GM21515 (cell line): Measurements from ENCODE around the gene CBLB.

Source experiments
- ATAC-seq: cut with Tn5 transposase; IDR thresholded peaks from one replicate; pipeline ENCODE4 v1.9.1; 2021; ENCODE audit not compliant: unreplicated experiment

The CBLB gene

DNA sequence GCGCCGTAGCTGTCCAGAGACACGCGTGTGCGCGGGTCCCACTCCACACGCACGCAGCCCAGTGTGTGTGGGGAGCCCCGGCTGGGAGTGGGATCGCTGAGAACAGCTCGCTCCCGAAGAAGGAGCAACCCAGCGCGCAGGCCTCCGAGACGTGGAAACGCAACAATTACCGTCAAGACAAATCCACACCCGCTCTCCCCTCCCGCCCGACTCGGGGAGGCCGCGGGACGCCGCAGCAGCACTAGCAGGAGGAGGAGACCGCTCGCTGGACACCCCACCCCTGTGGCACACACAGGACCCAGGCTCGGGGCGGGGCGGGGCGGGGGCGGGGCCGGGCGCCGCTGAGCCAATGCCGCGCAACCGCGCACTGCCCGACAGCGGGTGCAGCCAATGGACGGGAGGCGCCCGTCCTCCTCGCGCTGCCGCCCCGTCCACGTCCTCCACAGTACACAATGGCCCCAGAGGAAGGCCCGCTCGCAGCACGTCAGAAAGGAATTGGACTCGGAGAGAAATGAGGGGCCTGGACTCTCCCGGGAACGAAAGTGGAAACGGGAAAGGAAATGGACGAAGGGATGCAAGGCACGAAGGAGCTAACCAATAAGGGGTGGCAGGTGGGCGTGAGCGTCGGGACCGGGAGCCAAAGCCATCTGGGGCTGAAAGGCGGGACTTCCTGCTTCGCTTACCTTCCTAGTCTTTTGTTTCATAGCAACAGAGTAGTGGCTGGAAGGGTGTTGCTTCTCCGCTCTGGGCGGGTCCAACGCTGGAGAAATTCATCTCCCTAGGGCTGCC, at the start of gene CBLB:
CBLB (minus strand) TSS at position 271 of the 789 bp plus-strand sequence. CDS start 1,435 bp downstream, outside the sequence.
- peak; percentile 87 for ATAC-seq

DNA sequence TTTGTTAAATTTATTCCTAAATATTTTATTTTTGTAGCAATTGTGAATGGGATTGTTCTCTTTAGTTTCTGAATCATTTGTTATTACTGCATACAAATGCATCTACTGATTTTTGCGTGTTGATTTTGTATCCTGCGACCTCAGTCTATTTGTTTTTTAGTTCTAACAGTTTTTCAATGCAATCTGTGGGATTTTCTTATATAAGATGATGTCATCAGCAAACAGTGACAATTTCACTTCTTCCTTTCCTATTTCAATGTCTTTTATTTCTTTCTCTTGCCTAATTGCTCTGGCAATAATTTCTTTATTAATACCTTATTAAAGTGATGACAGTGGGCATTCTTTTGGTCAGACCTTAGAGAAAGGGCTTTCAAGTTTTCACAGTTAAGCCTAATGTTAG, 48.0 kb upstream of the CBLB start:
- ATAC-seq = no peak

DNA sequence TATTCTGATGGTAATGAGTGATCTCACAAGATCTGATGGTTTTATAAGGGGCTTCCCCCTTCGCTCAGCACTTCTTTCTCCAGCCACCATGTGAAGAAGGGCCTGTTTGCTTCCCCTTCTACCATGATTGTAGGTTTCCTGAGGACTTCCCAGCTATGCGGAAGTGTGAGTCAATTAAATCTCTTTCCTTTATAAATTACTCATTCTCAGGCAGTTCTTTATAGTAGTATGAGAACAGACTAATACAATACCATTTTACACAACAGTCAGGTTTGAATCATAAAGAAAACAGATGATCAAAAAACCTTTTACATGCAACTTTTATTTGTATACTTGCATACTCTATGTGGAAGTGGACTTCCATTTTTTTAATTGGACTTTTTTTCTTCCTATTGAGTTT, 46.7 kb upstream of the CBLB start:
- ATAC-seq = no peak

DNA sequence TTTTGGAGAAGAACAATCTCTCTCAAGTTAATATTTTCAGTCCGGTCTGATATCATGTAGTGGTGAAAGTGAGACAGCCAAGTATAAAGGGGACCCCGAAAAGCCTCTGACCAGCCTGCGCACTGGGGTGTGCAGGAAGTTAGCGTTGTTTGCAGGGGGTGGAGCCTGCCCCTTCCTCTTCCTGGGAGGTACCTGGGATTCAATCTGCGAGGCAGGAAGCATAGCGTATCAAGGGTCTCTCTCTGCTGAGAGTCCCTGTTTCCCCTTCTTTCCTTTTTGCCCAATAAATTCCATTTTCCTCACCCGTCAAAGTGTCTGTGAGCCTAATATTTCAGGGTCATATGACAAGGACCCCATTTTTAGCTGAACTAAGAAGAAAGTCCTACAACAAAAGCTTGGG, 44.8 kb upstream of the CBLB start:
- ATAC-seq = no peak

DNA sequence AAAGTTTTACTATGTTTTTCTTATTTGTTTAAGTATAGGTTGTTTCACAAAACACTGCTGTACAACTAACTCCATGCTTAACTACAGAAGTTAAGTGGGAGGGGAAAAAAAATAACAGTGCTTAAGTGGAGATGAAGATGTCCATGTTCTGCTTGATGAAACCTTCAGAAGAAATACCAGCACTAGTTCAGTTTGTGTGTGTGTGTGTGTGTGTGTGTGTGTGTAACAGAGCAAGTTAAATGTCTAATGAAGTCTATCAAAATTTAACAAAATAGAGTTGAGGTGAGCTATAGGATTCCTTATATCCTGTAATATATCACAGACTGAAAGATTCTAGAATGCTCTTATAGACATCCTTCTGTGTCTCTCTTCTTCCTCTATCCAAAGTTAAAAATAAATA, 44.1 kb upstream of the CBLB start:
- ATAC-seq = no peak

DNA sequence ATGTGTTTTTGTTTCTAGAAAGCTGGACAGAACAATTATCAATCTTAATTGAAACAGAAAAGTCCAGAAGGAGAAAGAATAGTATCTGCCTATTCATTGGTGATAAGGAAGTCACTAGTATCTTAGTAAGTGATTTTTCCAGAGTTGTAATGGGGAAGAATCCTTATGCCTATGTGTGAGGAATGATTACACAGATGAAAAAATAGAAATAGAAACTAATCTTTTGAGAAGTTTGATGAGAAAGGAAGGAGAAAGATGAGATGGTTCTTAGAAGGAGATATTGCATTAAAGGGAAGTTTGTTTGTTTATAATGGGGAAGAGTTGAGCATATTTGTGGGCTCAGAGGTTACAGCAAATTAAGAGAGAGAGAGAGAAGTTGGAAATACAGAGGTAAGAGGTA, 42.7 kb upstream of the CBLB start:
- no peak for ATAC-seq

DNA sequence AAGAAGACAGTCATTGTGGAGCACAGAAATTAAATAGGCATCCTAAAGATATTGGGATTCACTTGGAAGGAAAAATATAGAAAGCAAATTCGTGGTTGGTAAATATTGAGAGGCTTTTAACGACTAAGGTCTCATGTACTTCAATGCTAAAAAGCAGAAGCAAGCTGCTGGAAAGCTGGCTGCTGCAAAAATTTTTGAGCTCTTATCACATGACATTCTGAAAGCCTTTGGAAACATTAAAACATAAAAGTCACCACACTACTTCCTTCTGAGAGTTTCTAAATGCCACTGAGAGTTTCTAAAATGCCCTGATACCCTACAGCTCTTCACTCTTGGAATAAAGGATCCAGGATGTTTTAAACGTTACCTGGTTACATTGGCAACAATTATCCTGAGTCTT, 39.0 kb upstream of the CBLB start:
- no peak for ATAC-seq

DNA sequence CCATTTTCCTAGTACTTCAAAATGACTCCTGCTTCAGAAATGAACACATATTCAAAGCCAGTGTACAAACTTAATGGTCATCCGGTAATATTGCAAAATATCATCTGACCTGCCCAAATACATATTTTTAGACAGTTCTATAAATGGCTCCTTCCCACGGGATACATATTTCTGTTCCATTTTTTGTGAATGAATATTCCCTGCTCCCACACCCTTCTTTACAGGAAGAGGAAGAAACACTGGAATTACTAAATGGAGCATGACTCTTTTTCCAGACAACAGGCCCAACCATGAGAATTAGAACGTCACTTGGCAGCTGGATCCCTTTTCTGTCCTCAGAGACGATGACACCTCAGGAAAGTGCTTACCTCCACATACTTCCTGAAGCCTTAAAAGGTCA, 38.0 kb upstream of the CBLB start:
- no peak for ATAC-seq

DNA sequence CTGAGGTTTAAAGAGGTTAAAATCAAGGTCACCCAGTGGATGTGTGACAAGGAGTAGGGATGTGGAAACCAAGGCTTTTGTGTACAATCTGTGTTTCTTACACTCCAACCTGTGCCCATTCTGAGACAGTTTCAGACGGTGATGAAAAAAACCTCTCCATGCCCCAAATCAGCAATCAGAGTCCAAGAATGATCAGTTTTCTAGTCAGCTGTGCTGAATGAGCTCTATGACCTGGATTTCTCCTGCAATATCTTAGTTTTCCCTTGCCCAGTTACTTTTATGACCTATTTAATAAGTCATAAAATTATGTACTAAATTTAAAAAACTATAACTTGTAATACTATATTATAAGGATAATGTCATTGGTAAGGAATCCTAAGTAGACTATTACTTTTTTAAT, 37.5 kb upstream of the CBLB start:
- ATAC-seq = no peak

DNA sequence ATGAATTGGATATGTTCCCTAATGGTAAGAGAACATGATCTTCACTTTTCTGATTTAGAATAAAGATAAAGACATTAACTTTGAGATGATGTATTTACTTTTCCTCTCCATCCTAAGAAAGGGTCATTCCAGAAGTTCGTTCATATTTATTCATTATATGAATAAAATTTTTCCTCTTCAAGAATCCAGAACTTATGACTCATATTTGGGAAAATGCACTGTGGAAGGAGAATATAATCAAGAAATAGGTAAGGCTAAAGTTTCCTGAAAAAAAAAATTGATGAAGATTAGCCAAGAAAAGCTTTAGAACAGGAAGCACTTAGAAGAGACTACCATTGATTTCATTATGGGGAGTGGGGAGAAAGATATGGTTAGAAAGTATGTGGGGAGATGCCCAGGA, 36.5 kb upstream of the CBLB start:
- ATAC-seq = no peak

DNA sequence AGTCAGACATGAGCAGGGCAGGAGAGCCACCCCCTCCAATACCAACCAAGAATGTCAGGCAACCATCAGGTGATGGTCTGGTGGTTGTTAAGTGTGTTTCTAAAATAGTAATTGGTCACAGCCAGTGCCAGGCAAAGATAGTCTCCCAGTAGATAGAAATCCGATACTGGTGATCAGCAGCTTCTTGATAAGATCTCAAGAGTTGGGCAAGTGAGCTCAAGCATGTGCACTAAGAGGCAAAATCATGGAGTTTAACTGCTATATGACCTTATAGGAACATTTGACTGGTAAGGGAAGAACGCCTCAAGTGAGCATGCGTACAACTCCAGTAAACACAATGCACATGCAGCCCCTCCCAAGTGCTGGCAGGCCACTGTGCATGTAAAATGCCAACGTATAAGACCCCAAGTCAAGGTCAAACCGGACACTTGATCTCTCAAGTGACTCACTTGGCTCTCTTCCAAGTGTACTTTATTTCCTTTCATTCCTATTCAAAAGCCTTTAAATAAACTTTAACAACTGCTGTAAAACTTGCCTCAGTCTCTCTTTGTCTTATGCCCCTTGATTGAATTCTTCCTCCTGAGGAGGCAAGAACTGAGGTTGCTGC, 36.0 kb upstream of the CBLB start:
- ATAC-seq = no peak

DNA sequence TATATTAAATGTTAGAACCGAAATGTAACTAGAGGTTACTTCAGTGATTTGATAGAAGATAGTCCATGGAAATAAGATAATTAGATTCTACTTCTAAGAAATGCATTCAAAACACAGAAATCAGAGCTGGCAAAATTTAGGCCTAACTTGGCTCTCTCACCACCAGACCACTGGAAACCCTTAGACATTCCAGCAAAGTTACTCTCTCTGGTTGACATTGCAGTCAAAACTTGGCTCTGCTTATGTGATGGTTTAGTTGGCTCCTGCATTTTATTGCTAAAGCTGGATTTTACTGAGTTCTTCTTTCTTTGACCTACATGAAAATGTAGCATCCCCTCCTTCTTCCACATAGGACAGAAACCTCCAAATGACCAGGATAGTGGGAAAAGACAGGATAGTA, 35.4 kb upstream of the CBLB start:
- no peak for ATAC-seq

DNA sequence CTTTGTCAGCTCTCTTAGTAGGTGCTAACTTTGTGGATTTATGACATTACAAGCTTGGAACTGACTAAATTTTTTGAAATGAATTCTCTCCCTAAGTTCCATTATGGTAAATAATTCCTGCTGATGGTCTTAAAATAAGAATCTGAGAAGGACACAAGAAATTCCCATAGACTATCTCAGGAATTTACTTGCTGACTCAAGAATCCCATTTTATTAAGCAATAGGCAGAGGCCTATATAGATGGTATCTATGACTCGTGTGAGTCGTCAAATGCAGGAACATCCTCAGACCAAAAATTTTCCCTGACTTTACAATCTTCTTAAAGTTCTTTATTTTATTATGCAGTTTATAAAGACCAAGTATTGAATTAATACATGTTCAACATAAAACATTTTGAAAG, 30.7 kb upstream of the CBLB start:
- ATAC-seq = no peak

DNA sequence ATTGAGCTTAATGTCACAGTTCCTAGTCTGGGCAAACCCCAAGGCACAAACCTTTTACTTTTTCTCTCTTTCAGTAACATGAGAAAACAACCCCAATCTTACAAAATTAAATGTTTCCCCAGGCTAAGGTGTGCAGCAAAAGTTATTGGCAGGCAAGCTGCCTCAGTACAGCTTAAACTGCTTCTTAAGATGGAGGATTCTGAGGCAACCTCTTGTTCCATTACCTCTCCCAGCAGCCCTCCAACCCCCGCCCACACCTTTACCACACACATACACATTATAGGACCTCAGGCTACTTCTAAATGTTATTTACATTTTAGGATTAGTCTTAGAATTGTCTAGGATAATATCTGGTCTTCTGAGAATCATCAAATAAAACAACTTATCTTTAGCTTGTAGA, 22.3 kb upstream of the CBLB start:
- no peak for ATAC-seq

DNA sequence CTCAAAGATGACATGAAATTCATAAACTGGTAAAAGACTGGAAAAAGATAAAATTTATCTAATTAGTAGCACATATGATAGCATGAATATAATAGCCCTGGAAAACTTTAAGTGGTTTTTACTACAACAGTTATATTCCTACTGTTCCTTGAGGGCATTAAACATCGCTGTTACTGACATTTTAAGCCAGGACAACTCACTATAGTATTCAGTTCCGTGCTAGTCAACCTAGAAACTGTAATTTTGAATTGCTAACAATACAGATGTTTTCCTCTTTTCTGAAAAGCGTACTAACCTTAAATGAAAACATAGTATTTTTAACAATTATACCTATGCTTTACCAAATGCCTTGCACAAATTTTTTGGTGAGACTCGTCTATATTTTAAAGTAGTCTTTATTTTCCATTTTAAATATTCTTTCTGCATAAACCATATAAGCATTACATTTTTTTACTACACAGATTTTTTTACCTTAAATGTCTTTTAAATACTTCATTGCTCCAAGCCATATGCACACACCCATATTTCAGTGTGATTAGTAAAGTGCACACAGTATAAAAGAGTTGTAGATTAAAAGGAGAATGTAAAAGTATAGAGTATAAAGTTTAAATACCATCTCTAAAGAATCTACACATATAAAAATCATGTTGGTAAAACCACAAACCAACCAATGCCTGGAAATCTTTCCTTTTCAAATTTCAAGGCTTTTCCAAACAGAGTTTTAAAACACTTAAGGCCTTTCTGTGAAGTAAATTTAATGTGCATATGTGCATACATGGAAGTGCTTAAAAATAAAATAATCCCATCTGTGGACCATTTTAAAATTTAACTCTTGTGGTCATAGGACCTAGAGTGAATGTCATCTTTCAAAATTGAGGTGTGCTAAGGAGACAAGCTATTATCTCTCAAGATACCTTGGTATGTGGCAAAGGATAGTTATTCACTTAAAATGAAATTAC, 20.1 kb upstream of the CBLB start:
- no peak for ATAC-seq

DNA sequence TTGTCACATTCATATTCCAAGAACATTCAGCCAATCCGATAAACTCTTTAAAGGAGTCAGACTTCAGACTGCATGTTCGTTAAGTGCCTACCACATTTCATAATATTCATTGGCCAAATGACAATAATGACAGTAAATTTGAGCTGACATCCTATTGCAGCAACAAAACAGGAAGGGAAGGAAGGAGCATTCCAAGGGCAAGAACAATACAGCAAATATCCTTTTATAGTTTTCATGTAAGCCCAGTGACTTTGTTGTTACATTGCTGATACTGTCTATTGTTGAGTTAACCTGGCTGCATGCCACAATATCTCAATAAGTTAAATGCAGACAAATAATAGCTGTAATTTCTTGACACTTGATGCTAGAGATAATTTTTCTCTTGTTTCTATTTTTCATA, 16.4 kb upstream of the CBLB start:
- no peak for ATAC-seq

DNA sequence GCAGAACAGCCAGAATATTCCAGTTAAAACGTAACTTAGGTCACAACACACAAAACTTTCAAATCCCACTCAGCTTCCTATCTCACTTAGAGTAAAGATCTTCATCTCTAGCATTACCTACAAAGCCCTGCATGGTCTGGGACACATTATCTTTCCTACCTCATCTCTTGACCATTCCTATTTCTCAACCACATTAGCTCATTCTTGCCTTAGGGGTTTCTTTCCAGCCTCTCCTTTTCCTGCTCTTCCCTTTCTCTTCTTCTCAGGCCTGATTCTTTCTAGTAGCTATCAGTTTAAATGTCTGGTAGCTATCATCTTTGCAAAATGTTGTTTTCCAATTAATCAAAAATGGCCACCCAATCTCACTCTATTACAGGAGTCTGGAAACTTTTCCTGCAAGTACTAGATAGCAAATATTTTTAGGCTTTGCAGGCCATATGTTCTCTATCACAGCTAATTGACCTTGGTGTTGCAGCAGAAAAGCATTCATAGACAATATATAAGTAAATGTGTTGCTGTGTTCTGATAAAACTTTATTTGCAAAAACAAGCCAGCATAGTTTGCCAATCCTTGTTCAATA, 15.1 kb upstream of the CBLB start:
- no peak for ATAC-seq

DNA sequence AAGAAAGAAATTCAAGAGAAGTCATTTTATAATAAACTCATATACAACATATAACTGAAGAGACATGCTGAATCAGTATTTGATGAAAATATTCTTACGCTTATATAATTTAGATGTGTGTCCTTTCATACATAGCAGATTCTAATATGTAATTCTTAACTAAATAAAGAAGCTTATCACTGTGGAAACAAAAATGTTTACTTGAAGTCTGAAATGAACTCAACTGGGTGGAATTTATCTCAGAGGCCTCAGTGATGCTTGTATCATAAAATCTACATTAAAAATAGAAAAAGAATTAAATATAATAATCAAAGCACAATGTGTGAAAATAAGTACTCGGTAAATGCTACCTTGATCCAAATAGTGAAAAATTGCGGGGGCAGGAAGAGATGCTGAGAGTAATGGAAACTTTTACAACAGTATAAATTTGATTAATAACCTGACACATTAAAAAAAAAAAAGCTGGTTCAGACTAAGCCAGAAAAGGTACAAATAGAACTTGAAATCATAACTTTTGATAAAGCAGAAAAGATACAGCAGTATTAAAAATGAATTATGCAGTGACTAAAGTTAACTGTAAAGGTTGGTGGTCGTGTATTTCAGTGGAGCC, 12.0 kb upstream of the CBLB start:
- no peak for ATAC-seq

DNA sequence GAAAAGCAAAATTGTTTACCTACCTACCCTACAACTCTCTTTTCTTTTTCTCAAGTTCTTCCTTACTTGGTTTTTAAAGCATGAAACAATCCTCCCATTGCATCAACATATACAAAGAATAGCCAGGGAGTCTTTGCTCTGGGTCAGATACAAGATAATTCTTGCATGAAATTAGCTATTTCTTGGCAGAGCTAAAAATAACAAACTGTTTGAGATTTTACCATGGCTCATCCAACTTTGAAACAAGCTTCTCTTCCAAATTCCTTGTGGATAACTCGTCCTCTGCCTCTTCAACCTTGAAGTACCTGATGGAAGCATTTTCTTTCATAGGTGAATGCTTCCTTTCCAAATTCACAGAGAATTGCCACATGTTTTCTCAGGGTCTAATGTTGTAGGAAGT, 9.2 kb upstream of the CBLB start:
- no peak for ATAC-seq

DNA sequence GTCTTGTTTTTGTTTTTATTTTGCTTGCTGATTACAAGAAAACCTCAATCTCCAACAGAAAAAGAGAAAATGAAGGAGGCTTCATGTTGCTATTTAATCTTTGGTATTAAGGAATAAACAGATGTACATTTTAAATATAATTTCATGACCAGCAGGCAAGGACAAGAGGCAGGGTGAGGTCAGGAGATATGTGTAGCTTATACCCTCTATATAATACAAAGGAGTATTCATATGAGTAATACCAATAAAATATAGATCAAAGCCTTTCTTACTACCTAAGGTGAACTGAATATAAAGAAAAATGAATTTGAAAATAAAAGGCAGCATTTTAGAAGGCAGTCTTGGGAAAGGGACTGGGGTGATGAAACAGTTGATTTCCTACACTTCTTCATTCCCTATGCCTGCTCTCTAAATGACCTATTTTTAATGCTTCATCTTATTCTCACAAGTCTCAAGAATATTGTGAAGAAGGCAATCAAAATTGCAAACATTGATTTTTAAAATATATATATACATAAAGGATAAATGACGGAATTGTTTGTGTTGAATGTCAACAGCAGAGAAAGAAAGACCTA, 8.6 kb upstream of the CBLB start:
- ATAC-seq = no peak
